GM21390 (cell line): ENCODE measurements around the gene JPT1.
A peak's percentile ranks its signal among the peaks of the same experiment; 100 is the strongest.
"Not testable (repeated sequence)": the region's sequence is repeated elsewhere in the genome, so short reads cannot be mapped to it uniquely, and the experiment has no call there.

Experiments used
- ATAC-seq: cut with Tn5 transposase; IDR thresholded peaks from one replicate; pipeline ENCODE4 v1.9.1; 2021; ENCODE audit not compliant: unreplicated experiment

Gene JPT1

GRCh38 chr17:75130632-75131277, 23.6 kb downstream of the JPT1 start:
- peak; percentile 22 for ATAC-seq

DNA sequence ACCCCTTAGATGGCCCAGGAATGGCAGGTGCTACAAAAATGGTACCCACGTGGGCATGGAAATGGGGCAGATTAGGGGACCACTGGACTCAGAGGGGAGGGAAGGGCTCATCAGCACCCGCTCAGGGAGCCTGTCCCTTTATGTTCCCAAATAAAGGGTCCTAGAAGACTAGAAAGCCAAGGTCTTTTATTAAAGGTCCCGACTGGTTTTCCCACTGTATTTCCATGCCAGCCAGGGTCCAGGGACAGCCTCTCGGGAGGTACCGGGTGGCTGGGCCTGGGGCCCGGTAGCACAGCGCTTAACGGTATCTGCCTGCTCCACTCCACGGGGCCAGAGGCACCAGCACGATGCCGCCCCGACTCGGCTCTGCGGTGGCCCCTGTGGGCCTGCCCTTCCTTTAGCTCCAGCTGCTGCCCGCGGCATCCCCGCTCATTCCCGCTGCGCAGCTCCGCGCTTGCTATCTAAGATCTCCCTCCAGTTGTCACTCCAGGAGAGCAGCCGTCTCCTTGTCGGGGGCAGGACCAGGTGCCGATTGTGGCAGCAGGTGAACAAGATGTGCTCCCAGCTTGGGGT, 24.2 kb downstream of the JPT1 start:
- ATAC-seq = no peak

- ATAC-seq = no peak
These were observed 24.7 kb downstream of the JPT1 start for GRCh38 chr17:75129576-75129975.

GRCh38 chr17:75128694-75129505, 25.4 kb downstream of the JPT1 start:
- no peak for ATAC-seq

DNA sequence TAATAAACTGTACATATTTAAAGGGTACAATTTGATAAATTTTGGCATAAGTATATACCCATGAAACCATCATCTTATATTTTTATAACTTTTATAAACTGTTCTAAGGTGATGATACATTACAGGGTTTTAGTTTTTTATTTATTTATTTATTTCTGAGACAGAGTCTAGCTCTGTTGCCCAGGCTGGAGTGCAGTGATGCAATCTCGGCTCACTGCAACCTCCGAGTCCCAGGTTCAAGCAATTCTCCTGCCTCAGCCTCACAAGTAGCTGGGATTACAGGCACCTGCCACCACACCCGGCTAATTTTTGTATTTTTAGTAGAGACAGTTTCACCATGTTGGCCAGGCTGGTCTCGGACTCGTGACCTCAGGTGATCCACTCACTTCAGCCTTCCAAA, 26.4 kb downstream of the JPT1 start:
- ATAC-seq = not testable (repeated sequence)

GRCh38 chr17:75126954-75127353, 27.4 kb downstream of the JPT1 start:
- ATAC-seq = no peak

- no peak for ATAC-seq
These were observed 28.3 kb downstream of the JPT1 start for GRCh38 chr17:75125984-75126383.

DNA sequence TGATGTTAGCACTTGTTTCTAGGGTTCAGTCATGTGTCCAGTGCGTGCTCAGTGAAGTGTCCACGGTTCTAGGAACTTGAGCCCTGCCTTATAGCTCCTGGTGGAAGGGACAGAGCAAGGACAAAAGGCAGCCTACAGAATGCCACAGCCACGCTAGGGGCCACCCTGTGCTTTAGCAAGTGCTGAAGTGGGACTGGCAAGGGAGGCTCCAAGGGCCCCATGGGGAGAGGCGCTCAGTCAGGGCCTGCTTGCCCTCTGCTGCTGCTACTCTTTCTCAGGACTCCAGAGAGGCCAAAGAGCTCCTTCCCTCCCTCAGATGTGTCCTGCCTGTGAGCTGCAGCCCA, 29.5 kb downstream of the JPT1 start:
- no peak for ATAC-seq

GRCh38 chr17:75124041-75124818, 30.1 kb downstream of the JPT1 start:
- no peak for ATAC-seq

GRCh38 chr17:75118307-75118706, 36.0 kb downstream of the JPT1 start:
- ATAC-seq = no peak

GRCh38 chr17:75116737-75117136, 37.6 kb downstream of the JPT1 start:
- ATAC-seq = no peak

- no peak for ATAC-seq
These were observed 38.8 kb downstream of the JPT1 start for GRCh38 chr17:75115555-75115954.

DNA sequence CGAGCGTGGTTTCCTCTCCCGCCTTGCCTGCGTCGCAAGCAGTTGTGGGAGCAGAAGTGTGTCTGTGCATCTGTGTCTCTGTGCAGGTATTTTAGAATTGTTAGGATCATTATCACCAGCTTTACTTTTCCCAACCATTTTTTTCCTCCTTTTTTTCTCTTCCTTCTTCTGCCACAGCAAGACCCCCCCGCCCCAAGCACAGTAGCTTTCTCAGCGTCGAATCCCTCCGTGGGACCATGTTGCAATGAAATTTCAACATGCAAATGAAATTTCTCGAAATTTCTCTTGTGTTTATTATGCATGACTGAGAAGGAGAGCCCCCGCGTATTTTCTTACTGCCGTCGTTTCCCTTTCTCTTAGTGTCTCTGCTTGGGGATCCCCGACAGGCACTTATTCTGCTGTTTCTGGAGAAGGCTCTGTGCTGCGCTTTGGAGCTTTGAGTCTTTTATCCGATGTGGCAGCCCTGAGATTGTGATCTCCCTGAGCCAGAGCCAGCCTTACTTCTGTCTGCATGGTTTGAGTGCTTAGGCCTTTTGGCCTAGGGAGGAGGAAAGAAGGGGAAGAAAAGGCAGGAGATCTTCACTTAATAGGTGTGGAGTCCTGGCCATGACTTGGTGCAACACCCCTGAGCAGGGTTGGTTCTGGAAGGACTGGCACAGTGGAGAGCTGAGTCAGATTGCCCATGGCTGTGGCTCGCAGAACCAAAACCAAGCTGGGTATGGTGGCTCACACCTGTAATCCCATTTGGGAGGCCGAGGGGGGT, 39.6 kb downstream of the JPT1 start:
- no peak for ATAC-seq

DNA sequence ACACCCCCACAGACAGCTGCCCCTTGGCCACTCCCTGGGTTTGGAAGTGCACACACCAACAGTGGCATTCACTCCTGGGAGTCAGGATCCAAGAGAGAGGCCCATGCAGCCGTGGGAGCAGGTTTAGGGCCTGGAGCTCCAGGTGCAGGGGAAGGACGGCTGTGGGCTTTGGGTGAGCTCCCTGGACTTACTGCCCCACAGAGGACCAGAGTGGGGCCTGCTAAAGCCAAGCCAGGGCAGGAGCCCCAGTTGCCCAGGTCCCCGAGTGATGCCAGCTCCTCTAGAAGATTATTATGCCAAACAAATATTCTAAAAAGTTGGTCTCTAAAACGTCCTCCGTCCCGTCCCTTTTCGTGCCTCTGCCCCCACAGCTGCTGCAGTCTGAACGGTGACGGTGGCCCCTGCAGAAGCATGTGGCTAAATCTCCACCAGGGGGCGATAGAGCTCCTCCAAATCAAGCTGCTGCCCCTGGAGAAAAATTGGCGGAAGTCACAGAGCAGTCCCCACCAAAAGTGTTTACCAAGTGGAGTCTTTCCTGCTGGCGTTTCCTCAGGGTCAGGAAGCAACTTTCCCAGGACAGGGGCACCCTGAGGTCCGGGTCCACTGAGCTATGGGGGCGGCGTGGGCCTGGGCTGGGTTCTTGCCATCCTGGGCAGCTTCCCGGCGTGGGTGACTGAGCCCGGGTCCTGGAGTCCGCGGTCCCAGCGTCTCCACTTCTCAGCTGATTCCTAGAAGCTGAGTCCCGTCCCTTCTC, 40.3 kb downstream of the JPT1 start:
- no peak for ATAC-seq

GRCh38 chr17:75111777-75112335, 42.5 kb downstream of the JPT1 start:
- ATAC-seq = no peak

DNA sequence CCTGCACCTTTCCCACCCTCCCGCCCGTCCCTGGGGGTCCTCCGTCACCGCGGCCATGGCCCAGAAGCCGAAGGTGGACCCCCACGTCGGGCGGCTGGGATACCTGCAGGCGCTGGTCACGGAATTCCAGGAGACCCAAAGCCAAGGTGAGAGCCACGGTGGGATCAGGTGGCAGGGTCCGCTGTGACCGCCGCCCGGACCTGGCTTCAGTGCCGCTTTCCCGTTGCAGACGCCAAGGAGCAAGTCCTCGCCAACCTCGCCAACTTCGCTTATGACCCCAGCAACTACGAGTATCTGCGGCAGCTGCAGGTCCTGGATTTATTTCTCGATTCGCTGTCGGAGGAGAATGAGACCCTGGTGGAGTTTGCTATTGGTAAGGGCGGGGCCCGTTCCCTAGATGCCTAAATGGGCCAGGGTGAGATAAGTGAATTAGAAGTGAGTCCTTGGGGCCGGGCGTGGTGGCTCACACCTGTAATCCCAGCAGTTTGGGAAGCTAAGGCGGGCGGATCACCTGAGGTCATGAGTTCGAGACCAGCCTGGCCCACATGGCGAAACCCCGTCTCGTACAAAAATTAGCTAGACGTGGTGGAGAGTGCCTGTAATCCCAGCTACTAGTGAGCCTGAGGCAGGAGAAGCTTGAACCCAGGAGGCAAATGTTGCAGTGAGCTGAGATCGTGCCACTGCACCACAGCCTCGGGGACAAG, 43.9 kb downstream of the JPT1 start:
- no peak for ATAC-seq

DNA sequence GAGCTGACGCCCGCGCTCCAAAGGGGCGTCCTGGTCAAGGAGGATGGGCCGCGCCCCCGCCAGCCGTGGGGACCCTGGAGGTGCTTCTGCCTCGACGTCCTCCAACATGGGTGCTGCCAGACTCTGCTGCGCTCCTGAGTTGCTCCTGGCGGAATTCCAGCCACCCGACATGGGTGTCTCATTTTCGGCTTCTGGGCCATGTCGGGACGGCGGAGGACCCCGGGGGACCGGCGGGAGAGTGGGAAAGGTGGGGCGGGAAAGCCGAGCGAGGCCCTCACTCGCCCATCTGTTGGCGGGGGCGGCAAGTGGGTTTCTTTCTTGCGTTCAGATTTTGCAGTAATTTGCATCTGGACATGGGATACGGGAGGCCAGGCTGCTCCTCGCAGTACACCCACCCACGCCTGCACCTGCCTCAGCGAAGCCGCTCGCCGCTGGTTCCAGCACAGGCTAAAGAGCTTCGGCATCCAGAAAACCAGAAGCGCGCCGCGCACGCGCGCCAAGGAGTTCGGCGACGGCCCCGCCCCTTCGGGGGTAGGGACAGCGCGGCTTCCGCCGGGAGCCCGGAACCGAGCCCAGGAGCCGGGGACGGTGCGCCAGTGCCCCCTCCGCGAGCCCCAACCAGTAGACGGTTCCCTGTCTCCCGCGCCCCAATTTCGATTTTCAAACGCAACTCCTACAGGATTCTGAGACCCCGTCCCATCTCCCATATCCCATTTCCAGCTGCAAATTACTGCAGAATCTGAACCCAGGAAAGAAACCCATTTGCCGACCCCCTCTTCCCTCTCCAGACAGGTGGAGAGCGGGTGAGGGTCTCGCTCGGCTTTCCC, 44.7 kb downstream of the JPT1 start, which contains the start of gene ARMC7:
ARMC7 (plus strand) TSS at position 563 of the 827 bp plus-strand sequence. CDS start 320 bp downstream, outside the sequence.
- peak; percentile 55 for ATAC-seq

DNA sequence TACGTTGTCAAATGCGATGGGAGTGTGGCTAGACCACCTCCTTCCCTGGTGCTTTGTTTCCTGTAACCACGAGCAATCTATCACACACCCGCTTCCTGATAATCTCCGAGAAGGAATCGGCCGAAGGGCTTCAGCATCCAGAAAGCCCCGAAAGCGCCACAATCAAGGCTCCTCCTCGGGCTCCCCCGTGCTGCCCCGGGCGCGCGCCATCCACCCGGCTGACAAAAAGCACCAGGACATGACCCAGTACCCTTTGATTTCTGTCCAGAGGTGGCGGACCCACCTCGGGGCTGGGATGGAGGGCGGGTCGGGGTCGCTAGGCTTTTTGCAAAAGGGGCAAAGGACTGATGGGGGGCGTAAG, 45.3 kb downstream of the JPT1 start:
- no peak for ATAC-seq
